Right ventricle myocardium superior (tissue), 1 donor: Measurements from ENCODE around the gene RAB4B. TPM values are rescaled to one million over a fixed set of nuclear protein-coding genes. Genes with fewer than 3 reads are reported as not detected.
"Not testable (repeated sequence)": the region's sequence is repeated elsewhere in the genome, so short reads cannot be mapped to it uniquely, and the experiment has no call there.

ENCODE experiments used
- ATAC-seq: fragments of 200-7000 bp; cut with Tn5 transposase; one replicate; pipeline ENCODE4 v1.9.1; 2020; ENCODE audit warnings: mild to moderate bottlenecking; ENCODE audit not compliant: poor library complexity
- DNase-seq: peaks from one replicate; pipeline ENCODE4 v3.0.0-alpha.2; 2020
- intact Hi-C: fragments of 100-400 bp; cut with DNase I; formaldehyde crosslinking; loops from one replicate; pipeline ENCODE4 v1.11.2; 2022
- total RNA-seq: library from RNA; stranded (reverse); fragmentation: NEBNext Ultra II Directional; extraction: Animal tissue kit (Norgen Biotek cat#: 25700); gene quantifications from one replicate; pipeline ENCODE4 v1.2.1, GENCODE V29; 2021
- donor health status: DM: no; HTN: yes; CAD: no; lungs with severe emphysema.

RAB4B gene
- total RNA-seq, 1 donor from 2014 or later: 12.6 TPM

DNA sequence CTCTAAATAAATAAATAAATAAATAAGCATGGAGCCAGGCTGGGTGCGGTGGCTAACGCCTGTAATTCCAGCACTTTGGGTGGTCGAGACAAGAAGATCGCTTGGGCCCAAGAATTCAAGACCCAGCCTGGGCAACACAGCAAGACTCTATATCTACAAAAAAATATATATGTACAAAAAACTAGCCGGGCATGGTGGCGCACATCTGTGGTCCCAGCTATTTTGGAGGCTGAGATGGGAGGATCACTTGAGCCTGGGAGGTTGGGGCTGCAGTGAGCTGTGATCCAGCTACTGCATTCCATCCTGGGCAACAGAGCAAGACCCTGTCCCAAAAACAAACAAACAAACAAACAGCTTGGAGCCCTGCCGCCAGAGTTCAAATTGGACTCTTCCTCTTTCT, 30.5 kb upstream of the RAB4B start:
- ATAC-seq: no peak
- DNase-seq: peak; percentile 24
- intact Hi-C loops: no loop called here

DNA sequence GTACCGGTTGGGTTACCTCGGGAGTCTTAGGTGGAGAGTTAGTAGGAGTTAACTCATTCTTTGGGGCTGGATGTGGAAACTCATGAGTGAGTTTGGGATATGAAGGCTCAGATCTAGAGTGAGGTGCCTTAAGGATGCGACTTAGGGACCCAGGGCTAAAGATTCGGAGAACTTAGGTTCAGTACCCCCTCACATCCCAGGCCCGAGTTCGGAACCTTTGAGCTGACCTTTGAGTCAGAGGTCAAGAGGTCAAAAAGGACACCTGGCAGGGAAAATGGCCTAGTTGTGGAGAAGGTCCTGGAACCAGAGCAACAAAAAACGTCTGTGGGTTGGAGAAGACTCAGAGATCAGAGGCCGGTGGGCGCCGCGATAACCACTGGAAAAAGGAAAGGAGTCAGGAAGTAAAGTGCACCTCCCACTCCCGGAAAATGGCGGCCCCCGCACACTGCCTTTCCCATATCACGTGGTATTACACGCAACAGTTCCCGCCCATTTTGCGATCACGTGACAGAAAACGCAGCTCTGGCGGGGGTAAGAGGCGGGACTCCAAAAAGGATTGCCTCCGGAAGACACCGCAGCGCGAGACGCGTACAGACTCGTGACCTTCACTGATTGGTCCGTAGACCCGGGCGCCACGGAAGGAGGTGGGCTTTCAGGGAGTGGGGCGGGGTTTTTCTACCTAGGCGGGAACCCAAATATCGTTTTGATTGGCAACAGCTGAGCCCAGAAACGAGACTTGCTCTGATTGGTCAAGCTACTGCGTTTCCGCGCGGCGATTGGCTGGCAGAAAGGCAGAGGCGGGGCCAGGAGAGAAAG, 27.8 kb upstream of the RAB4B start, which contains the start of gene ACTMAP:
Gene ACTMAP, minus strand, starts transcription at position 420 of the 816 bp plus-strand sequence. CDS start 674 bp downstream, outside the sequence.
- ATAC-seq: peak; percentile 95
- intact Hi-C loops: no loop called here
- peak; percentile 99 for DNase-seq

DNA sequence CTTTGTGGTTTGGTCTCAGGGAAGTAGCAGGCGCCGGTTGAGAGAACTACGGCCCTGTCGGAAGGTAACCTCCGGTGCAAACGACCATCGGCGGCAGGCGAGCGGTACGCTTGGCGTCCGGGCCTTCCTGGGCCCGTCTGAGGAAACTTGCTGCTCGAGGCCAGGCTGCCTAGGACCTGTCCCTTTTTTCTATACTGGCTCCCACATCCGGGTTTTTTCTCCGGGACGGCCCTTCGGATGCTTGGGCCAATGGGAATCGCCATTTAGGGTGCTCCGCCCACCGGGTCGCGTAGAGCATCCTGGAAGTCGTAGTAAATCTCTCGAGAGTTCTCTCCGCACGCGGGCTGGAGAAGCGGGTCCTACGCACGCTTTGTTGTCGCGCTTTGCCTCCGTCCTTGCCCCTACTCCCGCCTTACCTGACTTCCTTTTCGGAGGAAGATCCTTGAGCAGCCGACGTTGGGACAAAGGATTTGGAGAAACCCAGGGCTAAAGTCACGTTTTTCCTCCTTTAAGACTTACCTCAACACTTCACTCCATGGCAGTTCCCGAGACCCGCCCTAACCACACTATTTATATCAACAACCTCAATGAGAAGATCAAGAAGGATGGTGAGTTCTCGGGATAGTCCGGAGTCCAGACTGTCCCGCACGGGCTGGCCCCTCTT, 27.0 kb upstream of the RAB4B start, which contains the start of gene SNRPA:
Gene SNRPA, plus strand, starts transcription at position 330 of the 664 bp plus-strand sequence. Its CDS starts 206 bp downstream, at position 536.
- intact Hi-C loops: no loop called here
- ATAC-seq: peak; percentile 90
- DNase-seq: peak; percentile 98

DNA sequence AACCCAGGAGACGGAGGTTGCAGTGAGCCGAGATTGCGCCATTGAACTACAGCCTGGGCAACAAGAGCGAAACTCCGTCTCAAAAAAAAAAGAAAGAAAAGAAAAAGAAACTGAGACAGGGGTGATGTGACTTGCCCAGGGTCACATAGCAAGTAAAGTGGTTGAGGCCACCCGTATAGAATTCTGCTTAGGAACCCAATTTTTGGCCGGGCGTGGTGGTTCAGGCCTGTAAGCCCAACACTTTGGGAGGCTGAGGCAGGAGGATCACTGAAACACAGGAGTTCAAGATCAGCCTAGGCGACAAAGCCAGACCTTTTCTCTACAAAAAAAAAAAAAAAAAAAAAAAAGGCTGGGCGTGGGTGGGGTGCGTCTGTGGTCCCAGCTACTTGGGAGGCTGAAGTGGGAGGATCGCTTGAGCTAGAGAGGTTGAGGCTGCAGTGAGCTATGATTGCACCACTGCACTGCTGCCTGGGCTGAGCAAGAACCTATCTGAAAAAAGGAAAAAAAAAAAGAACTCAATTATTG, 25.7 kb upstream of the RAB4B start:
- DNase-seq (no peak), ATAC-seq (no peak)
- intact Hi-C loops: no loop called here

DNA sequence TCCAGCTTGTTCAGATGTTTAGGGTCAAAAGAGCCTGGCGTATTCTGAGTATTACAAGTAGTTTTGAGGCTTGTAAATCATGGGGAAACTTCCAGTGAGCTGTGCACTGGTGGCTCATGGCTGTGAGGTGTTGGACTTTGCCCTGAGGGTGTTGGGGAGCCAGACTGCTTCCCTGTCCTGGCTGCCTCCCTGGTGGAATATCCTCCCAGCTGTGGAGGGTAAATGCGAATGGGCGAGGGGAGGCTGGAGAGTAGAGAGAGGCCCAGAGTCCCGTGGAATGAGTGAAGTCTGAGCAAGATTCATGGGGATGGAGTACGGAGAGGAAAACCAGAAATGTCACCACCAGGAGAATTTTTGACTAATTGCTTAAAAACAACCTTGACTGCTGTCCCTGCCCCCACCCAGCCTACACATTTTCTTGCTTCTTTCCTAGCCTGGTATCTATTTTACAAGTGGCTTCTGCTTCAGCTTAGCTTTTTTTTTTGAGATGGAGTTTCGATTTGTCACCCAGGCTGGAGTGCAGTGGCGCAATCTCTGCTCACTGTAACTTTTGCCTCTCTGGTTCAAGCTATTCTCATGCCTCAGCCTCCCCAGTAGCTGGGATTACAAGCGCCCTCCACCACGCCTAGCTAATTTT, 23.3 kb upstream of the RAB4B start:
- ATAC-seq (no peak), DNase-seq (no peak)
- intact Hi-C loops: no loop called here

DNA sequence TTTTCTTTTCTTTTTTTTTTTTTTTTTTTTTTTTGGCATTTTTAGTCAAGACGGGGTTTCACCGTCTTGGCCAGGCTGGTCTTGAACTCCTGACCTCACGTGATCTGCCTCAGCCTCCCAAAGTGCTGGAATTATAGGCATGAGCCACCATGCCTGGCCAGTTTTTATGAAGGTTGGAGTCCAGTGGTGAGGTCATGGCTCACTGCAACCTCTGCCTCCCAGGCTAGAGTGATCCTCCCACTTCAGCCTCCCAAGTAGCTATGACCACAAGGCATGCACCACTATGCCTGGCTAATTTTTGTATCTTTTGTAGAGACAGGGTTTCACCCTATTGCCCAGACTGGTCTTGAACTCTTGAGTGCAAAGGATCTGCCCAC, 22.8 kb upstream of the RAB4B start:
- DNase-seq (no peak), ATAC-seq (no peak)
- intact Hi-C loops: no loop called here

DNA sequence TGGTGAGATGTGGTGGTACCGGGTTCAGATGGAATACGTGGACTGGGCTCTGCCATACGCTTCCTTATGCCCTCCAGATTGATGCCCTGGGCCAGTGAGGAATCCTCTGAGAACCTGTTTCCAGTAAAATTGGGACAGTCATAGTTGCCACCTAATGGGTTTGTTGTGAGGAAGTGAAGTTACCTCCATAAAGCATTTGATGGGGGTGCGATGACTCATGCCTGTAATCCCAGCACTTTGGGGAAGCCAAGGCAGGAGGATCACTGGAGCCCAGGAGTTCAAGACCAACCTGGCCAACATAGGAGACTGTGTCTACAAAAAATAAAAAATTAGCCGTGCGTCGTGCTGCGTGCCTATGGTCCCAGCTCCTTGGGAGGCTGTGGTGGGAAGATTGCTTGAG, 22.3 kb upstream of the RAB4B start:
- intact Hi-C loops: no loop called here
- DNase-seq (no peak), ATAC-seq (no peak)

DNA sequence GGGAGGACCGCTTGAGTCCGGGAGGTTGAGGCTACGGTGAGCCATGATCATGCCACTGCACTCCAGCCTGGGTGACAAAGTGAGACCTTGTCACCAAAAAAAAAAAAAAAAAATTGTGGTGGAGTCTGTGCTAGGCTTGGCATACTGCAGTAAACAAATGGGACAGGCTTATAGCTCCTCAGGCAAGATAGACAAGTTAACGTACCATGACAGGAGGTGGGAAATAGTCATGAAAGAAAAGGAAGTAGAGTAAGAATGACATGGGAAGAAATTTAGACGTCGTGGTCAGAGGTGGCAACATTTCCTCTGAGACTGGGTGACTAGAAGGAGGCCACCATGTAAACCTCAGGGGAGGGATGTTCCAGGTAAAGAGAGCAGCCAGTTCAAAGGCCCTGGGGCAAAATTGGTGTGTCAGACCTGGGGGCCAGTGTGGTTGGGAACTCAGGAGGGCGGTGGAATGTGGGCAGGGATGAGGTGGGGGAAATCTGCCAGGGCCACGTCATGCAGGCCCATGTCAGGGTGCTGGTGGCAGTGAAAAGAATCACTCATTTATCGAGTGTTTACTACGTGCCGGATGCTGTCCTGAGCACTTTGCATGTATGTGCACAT, 21.4 kb upstream of the RAB4B start:
- intact Hi-C loops: no loop called here
- ATAC-seq: no peak
- DNase-seq: no peak

DNA sequence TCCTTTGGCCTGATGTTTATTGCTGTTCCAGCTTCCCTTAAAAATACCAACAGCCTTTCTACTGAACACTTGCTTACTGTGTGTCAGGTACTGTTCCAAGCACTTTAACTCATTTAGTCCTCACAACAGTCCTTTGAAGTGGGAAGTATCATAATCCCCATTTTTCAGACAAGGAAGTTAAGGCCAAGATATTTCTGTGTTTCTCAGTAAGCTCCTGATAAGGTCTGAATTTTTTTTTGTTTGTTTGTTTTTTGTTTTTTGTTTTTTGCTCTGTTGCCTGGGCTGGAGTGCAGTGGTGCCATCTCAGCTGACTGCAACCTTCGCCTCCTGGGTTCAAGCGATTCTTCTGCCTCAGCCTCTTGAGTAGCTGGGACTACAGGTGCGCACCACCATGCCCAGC, 19.6 kb upstream of the RAB4B start:
- DNase-seq: no peak
- intact Hi-C loops: no loop called here
- no peak for ATAC-seq

DNA sequence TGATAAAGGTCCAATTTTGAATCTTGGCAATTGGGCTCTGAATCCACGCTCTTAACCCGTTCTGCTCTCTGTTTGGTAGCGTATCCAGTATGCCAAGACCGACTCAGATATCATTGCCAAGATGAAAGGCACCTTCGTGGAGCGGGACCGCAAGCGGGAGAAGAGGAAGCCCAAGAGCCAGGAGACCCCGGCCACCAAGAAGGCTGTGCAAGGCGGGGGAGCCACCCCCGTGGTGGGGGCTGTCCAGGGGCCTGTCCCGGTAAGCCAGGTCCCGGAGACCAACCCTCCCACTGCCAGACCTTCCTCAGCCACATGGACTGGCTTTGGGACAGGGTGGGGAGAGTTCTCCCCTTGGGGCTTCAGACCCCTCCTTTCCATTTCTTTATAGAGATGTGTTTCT, 18.7 kb upstream of the RAB4B start:
- intact Hi-C loops: no loop called here
- no peak for ATAC-seq
- no peak for DNase-seq

DNA sequence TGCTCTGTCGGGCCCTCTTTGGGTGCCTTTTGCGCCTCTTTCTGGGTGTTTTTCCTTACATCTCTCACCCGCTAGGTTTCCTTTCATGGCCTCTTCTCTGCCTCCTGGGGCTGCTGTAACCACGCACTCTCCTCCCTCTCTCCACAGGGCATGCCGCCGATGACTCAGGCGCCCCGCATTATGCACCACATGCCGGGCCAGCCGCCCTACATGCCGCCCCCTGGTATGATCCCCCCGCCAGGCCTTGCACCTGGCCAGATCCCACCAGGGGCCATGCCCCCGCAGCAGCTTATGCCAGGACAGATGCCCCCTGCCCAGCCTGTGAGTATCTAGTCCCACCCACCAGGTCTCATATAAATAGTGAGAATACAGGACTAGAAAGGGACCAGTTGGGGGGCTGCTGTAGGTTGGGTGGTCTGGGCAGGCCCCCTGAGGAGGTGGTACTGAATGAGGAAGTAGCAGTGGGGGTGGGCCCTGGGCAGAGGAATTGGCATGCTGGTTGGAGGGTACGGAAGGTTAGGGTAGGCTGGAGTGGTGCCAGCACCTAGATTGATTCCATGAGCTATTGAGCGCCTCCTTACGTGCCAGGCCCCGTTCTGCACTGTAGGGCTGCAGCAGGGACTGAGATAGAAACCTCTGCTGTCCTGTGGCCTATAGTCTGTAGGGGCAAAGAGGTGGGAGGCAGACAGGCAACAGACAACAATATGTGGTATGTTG, 15.1 kb upstream of the RAB4B start:
- DNase-seq (no peak), ATAC-seq (no peak)
- intact Hi-C loops: no loop called here

DNA sequence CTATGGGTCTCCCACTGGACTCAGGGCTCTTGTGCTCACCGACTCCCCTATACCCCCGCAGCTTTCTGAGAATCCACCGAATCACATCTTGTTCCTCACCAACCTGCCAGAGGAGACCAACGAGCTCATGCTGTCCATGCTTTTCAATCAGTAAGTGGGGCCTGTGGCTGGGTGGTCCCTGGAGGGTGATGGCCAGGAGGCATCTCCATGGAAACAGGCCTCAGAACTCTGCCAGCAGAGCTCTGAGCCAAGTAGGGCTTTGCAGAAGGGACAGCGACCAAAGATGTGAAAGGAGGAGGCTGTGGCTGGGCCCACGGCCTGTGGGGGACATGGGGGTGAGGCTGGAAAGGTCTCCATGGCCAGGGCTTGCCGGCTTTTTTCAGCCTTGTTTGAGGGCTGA, 14.5 kb upstream of the RAB4B start:
- ATAC-seq: no peak
- DNase-seq: no peak
- intact Hi-C loops: no loop called here

DNA sequence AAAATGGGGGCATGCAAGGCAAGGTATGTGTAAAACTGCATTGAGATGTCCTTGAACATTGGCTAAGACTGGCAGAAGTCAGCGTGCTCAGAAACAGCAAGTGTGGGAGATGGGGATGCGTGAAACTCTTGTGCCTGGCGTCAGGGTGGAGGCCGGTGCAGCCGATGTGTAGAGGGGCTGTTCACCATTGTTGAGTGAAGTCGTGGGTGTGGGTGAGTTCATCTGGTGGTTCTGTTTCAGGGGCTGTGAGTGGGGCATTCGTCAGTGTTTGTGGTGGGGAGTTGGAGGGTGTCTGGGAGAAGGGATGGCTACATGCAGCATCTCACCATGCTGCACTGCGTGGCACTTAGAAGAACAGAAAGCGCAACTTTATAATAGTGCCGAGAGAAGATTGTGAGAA, 14.1 kb upstream of the RAB4B start:
- ATAC-seq: no peak
- DNase-seq: no peak
- intact Hi-C loops: no loop called here

DNA sequence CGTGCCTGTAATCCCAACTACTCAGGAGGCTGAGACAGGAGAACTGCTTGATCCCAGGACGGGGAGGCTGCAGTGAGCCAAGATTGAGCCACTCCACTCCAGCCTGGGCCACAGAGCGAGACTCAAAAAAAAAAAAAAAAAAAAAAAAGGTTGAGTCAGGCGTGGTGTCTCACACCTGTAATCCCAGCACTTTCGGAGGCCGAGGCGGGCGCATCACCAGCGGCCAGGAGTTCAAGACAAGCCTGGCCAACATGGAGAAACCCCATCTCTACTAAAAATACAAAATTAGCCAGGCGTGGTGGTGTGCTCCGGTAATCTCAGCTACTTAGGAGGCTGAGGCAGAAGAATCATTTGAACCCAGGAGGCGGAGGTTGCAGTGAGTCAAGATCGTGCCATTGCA, 11.7 kb upstream of the RAB4B start:
- intact Hi-C loops, ATAC-seq, DNase-seq: not testable (repeated sequence)

DNA sequence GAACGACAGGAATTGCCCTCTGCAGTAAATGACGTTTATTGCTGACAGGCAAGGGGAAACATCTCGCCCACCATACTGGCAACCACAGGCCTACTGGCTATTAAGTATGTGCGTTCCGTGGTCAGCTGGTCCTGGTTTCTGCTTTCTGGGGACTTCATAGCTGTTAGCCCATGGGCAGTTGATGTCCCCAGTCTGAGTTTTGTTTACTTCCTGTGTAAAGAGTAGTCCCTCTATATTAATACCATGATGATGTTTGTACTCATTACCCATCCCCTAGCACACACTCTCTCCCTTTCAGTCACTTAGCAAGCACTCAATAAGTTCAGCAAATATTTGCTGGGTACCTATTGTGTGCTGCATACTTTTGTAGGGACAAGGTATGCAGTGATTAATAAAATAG, 9.2 kb upstream of the RAB4B start:
- no peak for ATAC-seq
- intact Hi-C loops: no loop called here
- DNase-seq: no peak

DNA sequence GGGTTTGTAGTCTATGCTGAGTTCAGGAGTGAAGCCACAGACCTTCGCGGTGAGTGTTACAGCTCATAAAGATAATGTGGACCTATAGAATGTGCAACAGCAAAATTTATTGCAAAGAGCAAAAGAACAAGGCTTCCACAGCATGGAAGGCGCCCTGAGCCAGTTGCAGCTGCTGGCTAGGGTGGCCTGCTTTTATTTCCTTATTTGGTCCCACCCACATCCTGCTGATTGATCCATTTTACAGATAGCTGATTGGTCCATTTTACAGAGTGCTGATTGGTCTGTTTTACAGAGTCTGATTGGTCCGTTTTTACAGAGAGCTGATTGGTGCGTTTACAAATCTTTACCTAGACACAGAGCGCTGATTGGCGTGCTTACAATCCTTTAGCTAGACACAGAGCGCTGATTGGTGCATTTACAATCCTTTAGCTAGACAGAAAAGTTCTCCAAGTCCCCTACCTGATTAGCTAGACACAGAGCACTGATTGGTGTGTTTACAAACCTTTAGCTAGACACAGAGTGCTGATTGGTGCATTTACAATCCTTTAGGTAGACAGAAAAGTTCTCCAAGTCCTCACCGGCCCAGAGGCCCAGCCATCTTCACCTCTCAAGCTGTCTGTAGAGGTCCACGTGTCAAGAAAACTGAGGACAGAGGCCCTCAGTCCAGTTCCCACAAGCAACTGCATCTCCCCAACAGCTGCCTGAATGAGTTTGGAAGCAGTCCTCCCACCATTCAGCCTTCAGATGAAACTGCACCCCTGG, 6.8 kb upstream of the RAB4B start:
- DNase-seq, intact Hi-C loops, ATAC-seq: not testable (repeated sequence)

DNA sequence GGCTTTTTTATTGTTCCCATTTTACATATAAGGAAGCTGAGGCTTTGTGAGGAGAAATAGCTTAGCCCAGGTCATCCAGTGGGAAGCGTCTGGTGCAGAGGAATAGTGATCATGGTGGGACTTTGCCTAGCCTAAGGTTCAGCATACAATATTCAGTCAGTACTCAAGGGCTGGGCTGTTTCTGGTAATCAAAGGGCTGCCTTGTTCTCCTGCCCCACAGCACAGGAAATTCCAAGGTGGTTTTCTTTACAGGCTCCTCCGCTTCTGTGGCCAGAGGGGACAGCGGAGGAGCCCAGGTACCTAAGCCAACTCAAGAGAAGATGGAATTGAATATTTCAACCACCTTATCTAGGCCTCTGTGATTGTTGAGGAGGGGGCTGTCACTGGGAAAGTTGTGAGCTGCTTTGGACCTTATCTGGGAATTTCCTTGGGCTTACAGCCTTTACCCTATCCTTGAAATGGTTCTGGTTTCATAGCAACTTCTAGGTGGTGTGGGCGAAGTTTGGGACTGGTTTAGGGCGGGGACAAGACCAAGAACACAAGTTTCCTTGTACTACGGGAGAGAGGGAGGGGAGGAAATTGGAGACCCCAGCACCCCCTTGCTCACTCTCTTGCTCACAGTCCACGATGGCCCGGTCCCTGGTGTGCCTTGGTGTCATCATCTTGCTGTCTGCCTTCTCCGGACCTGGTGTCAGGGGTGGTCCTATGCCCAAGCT, 3.0 kb upstream of the RAB4B start, which contains the start of gene MIA:
Gene MIA, plus strand, starts transcription at position 606 of the 716 bp plus-strand sequence. Its CDS starts 22 bp downstream, at position 628.
- intact Hi-C loops: no loop called here
- DNase-seq (no peak), ATAC-seq (no peak)
